GM21528 (cell line): ENCODE results near the gene OR1Q1.
"Not testable (repeated sequence)": the region's sequence is repeated elsewhere in the genome, so short reads cannot be mapped to it uniquely, and the experiment has no call there.

Experiments used
- ATAC-seq: cut with Tn5 transposase; IDR thresholded peaks from one replicate; pipeline ENCODE4 v1.9.1; 2021; ENCODE audit warnings: mild to moderate bottlenecking, moderate library complexity; ENCODE audit not compliant: unreplicated experiment, low FRiP score

The OR1Q1 gene, protein sequence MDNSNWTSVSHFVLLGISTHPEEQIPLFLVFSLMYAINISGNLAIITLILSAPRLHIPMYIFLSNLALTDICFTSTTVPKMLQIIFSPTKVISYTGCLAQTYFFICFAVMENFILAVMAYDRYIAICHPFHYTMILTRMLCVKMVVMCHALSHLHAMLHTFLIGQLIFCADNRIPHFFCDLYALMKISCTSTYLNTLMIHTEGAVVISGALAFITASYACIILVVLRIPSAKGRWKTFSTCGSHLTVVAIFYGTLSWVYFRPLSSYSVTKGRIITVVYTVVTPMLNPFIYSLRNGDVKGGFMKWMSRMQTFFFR

DNA sequence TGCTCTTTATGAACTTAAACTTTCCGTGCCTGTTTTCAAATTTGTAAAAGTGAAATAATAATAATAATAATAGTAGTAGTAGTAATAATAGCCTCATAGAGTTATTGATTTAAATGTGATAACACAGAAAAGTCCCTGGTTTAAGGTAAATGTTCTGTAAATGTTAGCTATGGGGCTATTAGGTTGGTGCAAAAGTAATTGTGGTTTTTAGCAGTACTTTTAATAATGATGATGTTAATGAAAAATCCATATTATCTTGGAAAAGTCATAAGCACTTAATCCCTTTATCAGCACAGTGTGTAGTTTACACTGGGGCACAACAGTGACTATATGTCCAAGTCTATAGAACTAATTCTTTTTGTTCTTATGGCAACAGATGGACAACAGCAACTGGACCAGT is at the start of gene OR1Q1:
Gene OR1Q1 (plus strand): TSS at position 377 of the 400 bp plus-strand sequence. CDS start 0 bp downstream, at position 377.
- ATAC-seq, result no peak

DNA sequence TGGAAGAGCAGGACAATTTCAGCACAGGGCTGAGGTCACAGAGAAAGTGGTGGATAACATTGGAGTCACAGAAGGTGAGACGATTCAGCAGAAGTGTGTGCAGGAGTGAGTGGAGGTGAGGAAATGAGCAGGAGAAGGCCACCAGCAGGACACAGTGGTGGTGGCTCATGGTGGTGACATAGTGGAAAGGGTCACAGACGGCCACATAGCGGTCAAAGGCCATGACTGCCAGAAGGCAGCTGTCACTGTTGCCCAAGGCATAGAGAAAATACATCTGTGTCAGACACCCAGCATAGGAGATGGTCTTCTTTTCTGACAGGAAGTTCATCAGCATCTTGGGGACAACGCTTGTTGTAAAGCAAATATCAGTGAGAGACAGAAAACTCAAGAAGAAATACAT is 46.6 kb upstream of the OR1Q1 start:
- no peak for ATAC-seq

DNA sequence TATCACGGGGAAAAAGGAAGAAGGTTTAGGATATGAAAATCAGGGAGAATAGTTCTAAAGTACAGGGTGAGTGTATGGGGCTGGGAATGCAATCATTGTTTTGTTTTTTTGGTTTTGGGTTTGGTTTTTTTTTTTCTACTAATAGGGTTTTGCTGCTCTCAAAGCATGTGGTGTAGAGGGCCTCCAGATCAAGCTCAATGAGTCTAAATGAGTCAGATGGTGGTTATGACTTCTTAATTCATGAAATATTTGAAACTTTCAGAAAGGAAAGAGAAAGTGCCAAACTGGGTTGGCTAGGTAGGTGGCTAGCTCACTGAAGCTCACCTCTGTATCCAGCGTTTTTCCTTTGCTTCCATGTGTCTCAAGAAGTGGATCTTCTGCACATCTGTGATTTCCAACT is 42.1 kb upstream of the OR1Q1 start:
- ATAC-seq, result no peak

DNA sequence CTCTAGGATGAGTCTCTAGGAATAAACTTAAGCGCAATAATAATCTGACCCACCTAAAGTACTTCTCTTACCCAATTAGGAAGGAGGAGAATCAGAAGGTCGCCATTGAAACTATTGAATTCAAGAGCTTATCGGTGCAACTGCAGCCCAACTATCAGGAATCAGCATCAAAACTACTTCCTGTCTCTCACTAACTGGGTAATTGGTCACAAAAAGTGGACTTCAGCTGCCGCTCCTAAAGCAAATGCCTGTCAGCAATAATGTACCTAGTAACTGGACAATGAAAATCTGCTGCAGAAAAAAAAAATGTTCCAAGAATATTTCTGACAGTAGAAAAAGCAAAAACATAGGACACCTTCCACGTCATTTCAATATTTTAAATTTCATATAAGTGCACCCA is 34.7 kb upstream of the OR1Q1 start:
- no peak for ATAC-seq

DNA sequence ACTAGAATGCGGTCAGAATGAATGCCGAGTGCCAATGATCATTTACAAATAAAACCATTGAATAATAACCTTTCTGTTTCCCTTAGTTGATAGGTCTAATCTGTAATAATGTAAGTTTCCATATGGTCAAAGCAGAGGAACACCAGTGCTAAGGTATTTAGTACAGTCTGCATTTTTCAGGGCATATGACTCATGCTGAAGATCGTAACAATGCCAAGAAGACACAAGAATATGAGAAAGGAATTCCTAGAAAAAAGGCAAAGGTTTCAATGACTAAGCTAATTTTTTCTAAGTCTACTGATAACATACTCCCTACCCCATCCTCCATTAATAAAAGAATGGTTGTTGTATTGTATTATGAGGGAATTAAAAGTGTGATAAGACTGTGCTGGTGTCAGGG is 34.2 kb upstream of the OR1Q1 start:
- no peak for ATAC-seq

DNA sequence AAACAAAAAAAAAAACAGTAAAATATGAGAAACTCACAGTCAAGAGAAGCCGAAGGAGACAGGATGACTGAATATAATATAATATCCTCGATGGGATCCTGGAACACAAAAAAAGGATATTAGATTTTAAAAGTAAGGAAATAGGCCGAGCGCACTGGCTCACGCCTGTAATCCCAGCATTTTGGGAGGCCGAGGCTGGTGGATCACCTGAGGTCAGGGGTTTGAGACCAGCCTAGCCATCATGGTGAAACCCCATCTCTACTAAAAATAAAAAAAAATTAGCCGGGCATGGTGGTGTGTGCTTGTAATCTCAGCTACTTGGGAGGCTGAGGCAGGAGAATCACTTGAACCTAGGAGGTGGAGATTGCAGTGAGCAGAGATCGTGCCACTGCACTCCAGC is 31.3 kb upstream of the OR1Q1 start, which contains the start of gene OR1L8:
Gene OR1L8 (minus strand): TSS at position 101 of the 400 bp plus-strand sequence. CDS start 14,907 bp downstream, outside the sequence.
- not testable (repeated sequence) for ATAC-seq

DNA sequence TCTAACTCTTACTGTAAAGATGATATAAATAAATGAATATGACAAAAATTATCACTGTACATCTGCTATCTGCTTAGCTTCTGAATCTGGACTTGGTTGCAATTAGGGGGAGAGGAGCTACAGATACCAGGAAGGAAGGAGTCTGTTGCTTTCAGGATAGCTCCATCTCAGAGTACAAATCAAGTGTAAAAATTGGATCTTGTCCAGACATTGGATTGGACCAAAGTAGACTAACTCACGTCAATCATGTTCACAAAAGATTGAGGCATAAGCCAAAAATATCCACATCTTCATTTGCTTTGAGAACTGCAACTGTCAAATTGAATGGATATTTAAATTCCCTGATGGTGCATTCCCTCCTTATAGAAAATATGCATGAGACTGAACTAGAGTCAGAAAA is 8.8 kb upstream of the OR1Q1 start:
- no peak for ATAC-seq

DNA sequence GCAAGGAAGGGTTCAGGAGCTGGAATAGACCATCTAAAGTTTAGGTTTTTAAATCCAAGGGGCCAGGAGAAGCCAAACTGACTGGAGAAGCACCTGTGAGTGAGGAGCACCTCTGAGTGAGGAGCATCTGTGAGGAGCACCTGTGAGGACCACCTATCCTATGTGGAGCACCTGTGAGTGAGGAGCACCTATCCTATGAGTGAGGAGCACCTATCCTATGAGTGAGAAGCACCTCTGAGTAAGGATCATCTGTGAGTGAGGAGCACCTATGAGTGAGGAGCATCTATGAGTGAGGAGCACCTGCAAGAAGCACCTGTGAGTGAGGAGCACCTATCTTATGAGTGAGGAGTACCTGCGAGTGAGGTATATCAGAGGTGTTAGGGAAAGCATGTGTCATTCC is 8.0 kb upstream of the OR1Q1 start:
- no peak for ATAC-seq

DNA sequence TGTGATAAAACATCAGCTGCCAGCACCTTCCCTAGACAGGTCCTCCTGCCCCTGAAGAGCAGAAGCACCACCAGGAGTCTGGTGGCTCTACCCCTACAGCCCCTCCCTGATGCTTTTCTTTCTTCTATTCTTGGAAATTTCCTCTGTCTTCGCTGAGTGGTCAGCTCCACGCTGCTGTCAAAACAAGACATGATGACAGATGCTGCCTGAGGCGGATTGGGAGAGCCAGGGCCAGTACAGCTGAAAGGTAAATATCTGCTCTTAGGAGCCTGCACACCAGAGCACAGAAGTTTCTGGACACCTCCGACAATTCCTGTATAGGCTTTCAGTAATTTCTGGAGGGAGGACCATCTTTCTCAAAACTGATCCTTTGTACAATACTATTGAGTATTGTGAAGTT is 4.7 kb upstream of the OR1Q1 start:
- no peak for ATAC-seq

DNA sequence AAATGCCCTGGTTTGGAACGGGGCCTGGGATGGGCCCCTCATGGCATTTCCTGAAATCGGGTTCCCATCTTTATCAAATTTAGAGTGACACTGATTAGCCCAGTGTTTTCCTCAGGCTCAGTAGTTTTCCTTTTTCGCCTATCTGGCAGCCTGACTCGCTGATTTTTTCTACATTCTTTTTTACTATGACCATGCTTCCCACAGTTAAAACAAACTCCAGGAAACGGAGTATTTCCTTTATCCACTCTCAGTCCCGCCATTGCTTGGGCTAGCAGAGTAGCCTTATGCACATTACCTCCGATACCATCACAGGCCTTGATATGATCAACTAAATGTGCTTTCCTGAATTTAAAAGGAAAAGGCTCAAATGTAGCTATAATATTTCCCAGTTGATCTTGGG is 5.5 kb downstream of the OR1Q1 start:
- ATAC-seq, result no peak

DNA sequence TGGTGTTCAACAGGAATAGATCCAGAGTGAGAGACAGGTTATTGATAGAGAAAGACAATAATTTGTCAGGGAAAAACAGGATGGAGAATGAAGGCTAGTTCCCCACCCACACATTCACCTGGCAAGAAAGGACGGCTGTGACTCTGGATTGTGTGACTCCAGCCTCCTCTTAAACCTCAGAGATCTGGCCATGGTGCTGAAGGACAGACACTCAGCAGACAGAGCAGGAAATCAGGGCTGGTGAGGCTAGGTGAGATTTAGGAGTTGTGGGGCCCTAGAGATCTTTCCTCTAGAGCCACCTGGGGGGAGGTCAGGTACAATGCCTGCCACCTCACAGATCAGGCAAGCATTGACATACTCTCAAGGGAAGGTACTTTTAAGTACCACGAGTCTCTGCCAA is 27.7 kb downstream of the OR1Q1 start:
- no peak for ATAC-seq

DNA sequence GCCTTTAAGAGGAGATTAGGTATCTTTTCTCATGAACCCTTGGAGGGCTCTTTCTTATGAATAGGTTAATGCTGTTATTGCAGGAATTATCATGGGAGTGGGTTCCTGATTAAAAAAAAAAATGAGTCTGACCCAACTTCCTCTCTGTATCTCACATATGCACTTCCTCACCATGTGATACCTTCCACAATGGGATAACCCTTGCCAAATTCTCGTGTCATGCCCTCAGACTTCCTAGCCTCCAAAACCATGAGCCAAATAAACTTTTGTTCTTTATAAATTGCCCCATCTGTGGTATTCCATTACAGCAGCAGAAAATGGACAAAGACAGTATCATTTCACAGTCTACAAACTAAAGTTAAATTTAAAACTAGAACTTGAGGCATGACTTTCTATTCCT is 41.8 kb downstream of the OR1Q1 start:
- no peak for ATAC-seq

DNA sequence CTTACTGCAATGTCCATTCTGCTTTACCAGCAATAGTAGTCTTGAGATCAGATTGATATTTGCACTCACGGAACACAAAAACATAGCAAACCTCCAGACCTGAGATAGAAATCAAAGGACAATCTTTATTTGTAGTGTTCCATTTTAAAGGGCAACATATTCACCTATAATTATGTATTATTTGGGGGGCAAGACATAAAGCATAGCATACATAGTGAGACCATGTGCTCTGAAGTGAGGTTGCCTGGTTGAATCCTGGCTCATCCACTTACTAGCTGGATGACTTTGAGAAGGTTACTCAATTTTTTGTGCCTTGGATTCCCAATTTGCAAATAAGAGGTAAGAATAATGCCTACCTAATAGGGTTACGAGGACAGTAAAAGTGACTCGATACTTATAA is 43.0 kb downstream of the OR1Q1 start, which contains the start of gene OR1B1:
Gene OR1B1 (minus strand): TSS at position 101 of the 400 bp plus-strand sequence.
- ATAC-seq, result no peak

DNA sequence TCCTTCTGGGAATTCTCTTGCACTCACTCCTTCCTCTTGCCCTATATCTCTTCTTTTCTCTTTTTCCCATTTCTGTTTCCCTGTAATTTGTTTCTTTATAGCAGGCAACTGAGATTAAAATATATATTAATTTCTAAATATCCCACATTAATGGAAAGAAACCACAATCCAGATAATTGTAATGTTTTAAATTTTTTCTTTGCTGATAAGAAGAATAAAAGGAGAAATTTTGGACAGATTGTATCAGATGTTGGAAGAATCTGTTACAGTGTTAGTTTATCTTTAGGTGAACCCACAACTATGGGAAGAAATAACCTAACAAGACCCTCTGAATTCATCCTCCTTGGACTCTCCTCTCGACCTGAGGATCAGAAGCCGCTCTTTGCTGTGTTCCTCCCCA is 46.9 kb downstream of the OR1Q1 start, which contains the start of gene OR1L1:
Gene OR1L1 (plus strand): TSS at position 301 of the 400 bp plus-strand sequence. CDS start 0 bp downstream, at position 301.
- no peak for ATAC-seq
